Stimulated activated CD4-positive, alpha-beta T cell treated with anti-CD3 and anti-CD28 coated beads, Interleukin-1b, Interleukin-23, amount 100 ng/mL, for 1 hour (primary cell): ENCODE results near the gene PTGFR.

Experiments used
- DNase-seq, 2 donors: peaks; one replicate each; pipeline ENCODE4 v3.0.0-alpha.2; 2020; ENCODE audit warnings: low read depth in 2 of 2

Gene PTGFR

GRCh38 chr1:78520843-78521242 is 30.1 kb downstream of the PTGFR start:
- no peak for DNase-seq

GRCh38 chr1:78522136-78522535 is 31.4 kb downstream of the PTGFR start:
- no peak for DNase-seq

GRCh38 chr1:78526496-78526895 is 35.7 kb downstream of the PTGFR start:
- no peak for DNase-seq

GRCh38 chr1:78527706-78528105 is 36.9 kb downstream of the PTGFR start:
- DNase-seq: no peak

- no peak for DNase-seq
These were observed 42.8 kb downstream of the PTGFR start for GRCh38 chr1:78533527-78533926.

- no peak for DNase-seq
These were observed 44.5 kb downstream of the PTGFR start for GRCh38 chr1:78535286-78535685.

- DNase-seq: no peak
These were observed 45.7 kb downstream of the PTGFR start for GRCh38 chr1:78536427-78536826.

- no peak for DNase-seq
These were observed 49.3 kb downstream of the PTGFR start for GRCh38 chr1:78540048-78540447.

GRCh38 chr1:78541479-78541878 is 50.7 kb downstream of the PTGFR start:
- no peak for DNase-seq

- DNase-seq: no peak
These were observed 53.3 kb downstream of the PTGFR start for GRCh38 chr1:78543941-78544643.

GRCh38 chr1:78547081-78547480 is 56.3 kb downstream of the PTGFR start:
- no peak for DNase-seq

GRCh38 chr1:78549331-78549730 is 58.6 kb downstream of the PTGFR start:
- no peak for DNase-seq

- no peak for DNase-seq
These were observed 59.1 kb downstream of the PTGFR start for GRCh38 chr1:78549891-78550290.

- no peak for DNase-seq
These were observed 63.1 kb downstream of the PTGFR start for GRCh38 chr1:78553859-78554258.

GRCh38 chr1:78554840-78555239 is 64.1 kb downstream of the PTGFR start:
- no peak for DNase-seq

- no peak for DNase-seq
These were observed 68.9 kb downstream of the PTGFR start for GRCh38 chr1:78559680-78560079.

- no peak for DNase-seq
These were observed 70.0 kb downstream of the PTGFR start for GRCh38 chr1:78560811-78561210.

GRCh38 chr1:78561856-78562255 is 71.1 kb downstream of the PTGFR start:
- no peak for DNase-seq

GRCh38 chr1:78565393-78565792 is 74.6 kb downstream of the PTGFR start:
- no peak for DNase-seq

GRCh38 chr1:78570539-78570938 is 79.8 kb downstream of the PTGFR start:
- DNase-seq: no peak

- no peak for DNase-seq
These were observed 86.7 kb downstream of the PTGFR start for GRCh38 chr1:78577257-78578100.

- DNase-seq: no peak
These were observed 95.8 kb downstream of the PTGFR start for GRCh38 chr1:78586572-78586971.

GRCh38 chr1:78587211-78587610 is 96.4 kb downstream of the PTGFR start:
- no peak for DNase-seq
